Fibroblast of lung (primary cell): Measurements from ENCODE around the gene SNORC. TPM values are rescaled to one million over a fixed set of nuclear protein-coding genes. Genes with fewer than 3 reads are reported as not detected.

Source experiments
- DNase-seq, 2 donors: peaks; one replicate each; pipeline versions ENCODE4 v3.0.0 to v3.0.0-alpha.2; 2010; ENCODE audit warnings: low read depth in 2 of 2
- H2AFZ ChIP-seq: 2 replicates; pipeline ENCODE4 v1.5.1; 2012; ENCODE audit warnings: low read length, control low read depth, inconsistent platforms
- H3K27ac ChIP-seq: 2 replicates; pipeline ENCODE4 v1.5.1; 2011; ENCODE audit warnings: low read length, control low read depth; ENCODE audit not compliant: insufficient read depth
- H3K27me3 ChIP-seq: 2 replicates; pipeline ENCODE4 v1.5.1; 2011; ENCODE audit warnings: mild to moderate bottlenecking, low read length; ENCODE audit not compliant: control insufficient read depth, insufficient read depth
- H3K36me3 ChIP-seq: 2 replicates; pipeline ENCODE4 v1.5.1; 2011; ENCODE audit warnings: low read length; ENCODE audit not compliant: control insufficient read depth, insufficient read depth
- H3K4me1 ChIP-seq: 2 replicates; pipeline ENCODE4 v1.5.1; 2011; ENCODE audit warnings: low read length; ENCODE audit not compliant: control insufficient read depth, insufficient read depth; ENCODE audit errors: extremely low read depth
- H3K4me2 ChIP-seq: 2 replicates; pipeline ENCODE4 v1.5.1; 2011; ENCODE audit warnings: low read length, control low read depth; ENCODE audit not compliant: insufficient read depth; ENCODE audit errors: extremely low read depth
- H3K4me3 ChIP-seq, 4 experiments: fragments of 200-600 bp in 1 of 4; sonication (generic) in 1 of 4; replicated peaks in 1 of 4; 2 replicates each; pipeline ENCODE4 v1.5.1; 2011 to 2016; ENCODE audit warnings: low read length in 4 of 4, low read depth in 3 of 4, mild to moderate bottlenecking in 3 of 4, control low read depth in 2 of 4, inconsistent platforms in 1 of 4, mixed read lengths in 1 of 4; ENCODE audit not compliant: insufficient read depth in 1 of 4; ENCODE audit errors: control extremely low read depth in 1 of 4
- H3K79me2 ChIP-seq: 2 replicates; pipeline ENCODE4 v1.5.1; 2012; ENCODE audit warnings: mild to moderate bottlenecking, low read length, inconsistent platforms; ENCODE audit not compliant: control insufficient read depth, insufficient read depth
- H3K9ac ChIP-seq: 2 replicates; pipeline ENCODE4 v1.5.1; 2011; ENCODE audit warnings: mild to moderate bottlenecking, low read length, control low read depth; ENCODE audit not compliant: insufficient read depth
- H3K9me3 ChIP-seq: 2 replicates; pipeline ENCODE4 v1.5.1; 2012; ENCODE audit warnings: low read depth, low read length; ENCODE audit not compliant: control insufficient read depth, insufficient read depth
- H4K20me1 ChIP-seq: 2 replicates; pipeline ENCODE4 v1.5.1; 2011; ENCODE audit warnings: low read length; ENCODE audit not compliant: control insufficient read depth, insufficient read depth; ENCODE audit errors: extremely low read depth
- CTCF ChIP-seq, 2 donors: IDR thresholded peaks in 1 of 2; conservative IDR thresholded peaks in 1 of 2; 1 replicate in 1 of 2; 2 replicates in 1 of 2; pipeline ENCODE4 v1.5.1; 2011 to 2012; ENCODE audit warnings: low read length in 2 of 2, control low read depth in 1 of 2, inconsistent platforms in 1 of 2, low read depth in 1 of 2, mild to moderate bottlenecking in 1 of 2
- EZH2 ChIP-seq: IDR thresholded peaks from 2 replicates; pipeline ENCODE4 v1.5.1; 2012; ENCODE audit warnings: low read length, control low read depth, mild to moderate bottlenecking; ENCODE audit errors: missing control alignments
- polyA plus RNA-seq, 2 donors: library from polyadenylated mRNA; depleted of rRNA in 1 of 2; stranded (reverse) in 1 of 2; unstranded in 1 of 2; fragments of >200 nt; gene quantifications; 2 replicates each; pipeline ENCODE4 v1.2.1, GENCODE V29; 2011 to 2012; ENCODE audit warnings: missing spikeins in 1 of 2
- total RNA-seq: library from RNA; depleted of rRNA; stranded (reverse); fragments of >200 nt; gene quantifications from 2 replicates; pipeline ENCODE4 v1.2.1, GENCODE V29; 2014

SNORC gene
- total and polyA plus RNA-seq, 2 donors (not counting 1 experiment from before 2014, with no cell fraction given): 0.14 to 0.83 TPM

DNA sequence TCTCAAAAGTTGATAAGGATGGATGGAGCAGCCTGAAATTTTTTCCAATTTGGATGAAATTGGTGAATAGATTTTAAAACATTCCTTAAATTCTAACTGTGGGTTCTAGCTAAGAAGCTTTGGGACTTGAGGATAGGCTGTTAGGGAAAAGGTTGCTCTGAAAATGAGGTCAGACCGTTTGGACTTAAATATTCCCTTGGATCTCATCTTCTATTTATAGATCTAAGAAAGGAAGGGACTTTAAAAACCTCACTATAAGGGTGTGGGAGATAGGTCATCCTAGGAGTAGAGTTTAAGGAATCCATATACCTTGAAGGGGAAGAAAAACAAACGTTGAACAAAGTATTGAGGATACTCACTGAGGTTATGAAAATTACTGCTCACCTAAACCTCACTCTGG, 17.4 kb upstream of the SNORC start:
- H3K4me2 ChIP-seq: no peak overlapping the region
- no peaks in the 10 kb centered on the region for H3K79me2 ChIP-seq

DNA sequence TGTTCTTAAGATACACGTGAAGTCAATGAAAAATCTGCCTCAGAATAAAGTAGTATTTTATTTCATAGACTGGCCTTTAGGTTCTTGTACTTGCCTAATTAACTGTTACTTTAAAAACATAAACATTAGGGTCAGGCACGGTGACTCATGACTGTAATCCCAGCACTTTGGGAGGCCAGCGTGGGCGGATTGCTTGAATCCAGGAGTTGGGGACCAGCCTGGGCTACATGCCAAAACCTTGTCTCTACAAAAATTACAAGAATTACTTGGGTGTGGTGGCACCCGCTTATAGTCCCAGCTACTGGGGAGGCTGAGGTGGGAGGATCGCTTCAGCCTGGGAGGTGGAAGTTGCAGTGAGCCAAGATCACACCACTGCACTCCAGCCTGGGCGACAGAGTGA, 16.0 kb upstream of the SNORC start:
- TF ChIP-seq EZH2: no peak
- TF ChIP-seq CTCF (conservative IDR thresholded peaks at IDR 0.05 in 1 of 2, IDR thresholded peaks at IDR 0.05 in 1 of 2; ENCODE audit: low read depth in 1 of 2, low read length in 2 of 2): no peak
- Histone ChIP-seq H3K27me3 (no peaks in the 10 kb centered on the region), H3K36me3 (peaks cover 4% of the 10 kb centered on the region), H3K4me3 (no peak overlapping the region), H3K27ac (no peak overlapping the region), H2AFZ (no peak overlapping the region), H4K20me1 (no peaks in the 10 kb centered on the region), H3K4me2 (peak overlapping the region; percentile 40), H3K9ac (no peak overlapping the region), H3K9me3 (no peaks in the 10 kb centered on the region), H3K79me2 (no peaks in the 10 kb centered on the region), H3K4me1 (peaks cover 5% of the 10 kb centered on the region)
- peak; percentile 89 to 92 for DNase-seq

More for the DNA sequence above, 17.4 kb upstream of the SNORC start:
- Histone ChIP-seq H3K27ac (no peak overlapping the region), H3K4me1 (peaks cover 5% of the 10 kb centered on the region), H3K9ac (no peak overlapping the region), H3K27me3 (no peaks in the 10 kb centered on the region), H4K20me1 (no peaks in the 10 kb centered on the region), H3K36me3 (peaks cover 6% of the 10 kb centered on the region), H3K4me3 (no peak overlapping the region), H3K9me3 (no peaks in the 10 kb centered on the region), H2AFZ (no peak overlapping the region)
- DNase-seq: no peak
- no peak for TF ChIP-seq CTCF (conservative IDR thresholded peaks at IDR 0.05 in 1 of 2, IDR thresholded peaks at IDR 0.05 in 1 of 2; ENCODE audit: low read depth in 1 of 2, low read length in 2 of 2)
- TF ChIP-seq EZH2: no peak

GRCh38 chr2:232857158-232857563, 12.9 kb upstream of the SNORC start:
- peak in 1 of 2 donors; percentile 62 for DNase-seq
- no peak overlapping the region for H3K4me3 ChIP-seq
- TF ChIP-seq EZH2 (no peak), CTCF (conservative IDR thresholded peaks at IDR 0.05 in 1 of 2, IDR thresholded peaks at IDR 0.05 in 1 of 2; ENCODE audit: low read depth in 1 of 2, low read length in 2 of 2) (no peak)
- H3K79me2 ChIP-seq: no peaks in the 10 kb centered on the region
- no peak overlapping the region for H3K9ac ChIP-seq
- no peak overlapping the region for H3K4me2 ChIP-seq
- H3K9me3 ChIP-seq: no peaks in the 10 kb centered on the region
- no peaks in the 10 kb centered on the region for H3K27me3 ChIP-seq
- H3K27ac ChIP-seq: no peak overlapping the region
- no peaks in the 10 kb centered on the region for H4K20me1 ChIP-seq
- H2AFZ ChIP-seq: no peak overlapping the region
- H3K4me1 ChIP-seq: peaks cover 5% of the 10 kb centered on the region
- H3K36me3 ChIP-seq: peaks cover 2% of the 10 kb centered on the region
